GM23248 (cell line): ENCODE data around the gene BIRC7.

Experiments used
- EZH2 ChIP-seq: fragments of 200-600 bp; sonication (generic); IDR thresholded peaks from 2 replicates; pipeline ENCODE4 v1.6.1; 2018; ENCODE audit warnings: antibody characterized with exemption, mild to moderate bottlenecking; ENCODE audit not compliant: insufficient read depth, poor library complexity, severe bottlenecking
- EZH2phosphoT487 ChIP-seq: fragments of 200-600 bp; sonication (generic); IDR thresholded peaks from 2 replicates; pipeline ENCODE4 v1.6.1; 2018; ENCODE audit warnings: antibody characterized with exemption, moderate library complexity, mild to moderate bottlenecking, low read depth; ENCODE audit not compliant: insufficient read depth

- no peak for TF ChIP-seq EZH2phosphoT487
- TF ChIP-seq EZH2: no peak
These were observed 2.7 kb upstream of the BIRC7 start for GRCh38 chr20:63233061-63233344.
